IgD-negative memory B cell (primary cell): Measurements from ENCODE around the gene OR4K15. TPM values are rescaled to one million over a fixed set of nuclear protein-coding genes. Genes with fewer than 3 reads are reported as not detected.
"Not testable (repeated sequence)": the region's sequence is repeated elsewhere in the genome, so short reads cannot be mapped to it uniquely, and the experiment has no call there.

Source experiments
- H3K27ac Mint-ChIP-seq, 3 donors: one replicate each; pipeline ENCODE4 v1.8.0; 2020 to 2022; ENCODE audit warnings: mild to moderate bottlenecking in 3 of 3, mixed read lengths in 3 of 3, moderate library complexity in 1 of 3
- H3K27me3 Mint-ChIP-seq: one replicate; pipeline ENCODE4 v1.8.0; 2021; ENCODE audit warnings: mixed read lengths
- H3K36me3 Mint-ChIP-seq: one replicate; pipeline ENCODE4 v1.8.0; 2020; ENCODE audit warnings: mild to moderate bottlenecking, mixed read lengths
- H3K4me1 Mint-ChIP-seq, 3 donors: one replicate each; pipeline ENCODE4 v1.8.0; 2020 to 2022; ENCODE audit warnings: mixed read lengths in 3 of 3, mild to moderate bottlenecking in 1 of 3
- H3K4me3 Mint-ChIP-seq, 4 donors: one replicate each; pipeline ENCODE4 v1.8.0; 2020 to 2022; ENCODE audit warnings: mild to moderate bottlenecking in 4 of 4, mixed read lengths in 4 of 4, moderate library complexity in 3 of 4
- H3K9me3 Mint-ChIP-seq, 3 donors: one replicate each; pipeline ENCODE4 v1.8.0; 2020 to 2021; ENCODE audit warnings: mixed read lengths in 3 of 3, mild to moderate bottlenecking in 1 of 3
- polyA plus RNA-seq: library from polyadenylated mRNA; unstranded; fragments of 300-500 nt; fragmentation: Illumina TruSeq; gene quantifications from one replicate; pipeline ENCODE4 v1.2.3, GENCODE V29; 2021

OR4K15 gene, protein sequence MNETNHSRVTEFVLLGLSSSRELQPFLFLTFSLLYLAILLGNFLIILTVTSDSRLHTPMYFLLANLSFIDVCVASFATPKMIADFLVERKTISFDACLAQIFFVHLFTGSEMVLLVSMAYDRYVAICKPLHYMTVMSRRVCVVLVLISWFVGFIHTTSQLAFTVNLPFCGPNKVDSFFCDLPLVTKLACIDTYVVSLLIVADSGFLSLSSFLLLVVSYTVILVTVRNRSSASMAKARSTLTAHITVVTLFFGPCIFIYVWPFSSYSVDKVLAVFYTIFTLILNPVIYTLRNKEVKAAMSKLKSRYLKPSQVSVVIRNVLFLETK
- polyA plus RNA-seq: not detected

DNA sequence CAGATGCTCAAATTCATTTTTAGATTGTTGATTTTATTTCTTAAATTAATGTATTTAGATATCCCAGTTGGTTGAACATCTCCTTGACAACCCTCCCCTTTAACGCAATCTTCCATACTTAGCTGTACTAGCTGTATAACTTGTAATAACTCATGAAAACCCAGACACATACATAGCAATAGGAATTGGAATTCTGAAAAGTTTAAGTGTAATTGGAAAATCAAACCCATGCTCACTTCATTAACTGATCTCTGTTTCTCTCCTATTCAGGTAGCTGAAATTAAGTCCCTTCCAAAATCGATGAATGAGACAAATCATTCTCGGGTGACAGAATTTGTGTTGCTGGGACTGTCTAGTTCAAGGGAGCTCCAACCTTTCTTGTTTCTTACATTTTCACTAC is at the start of gene OR4K15:
Gene OR4K15 (plus strand): TSS at position 301 of the 400 bp plus-strand sequence. CDS start 0 bp downstream, at position 301.
- no peaks in the 10 kb centered on the region for H3K27me3 Mint-ChIP-seq
- no peaks in the 10 kb centered on the region for H3K4me1 Mint-ChIP-seq
- H3K9me3 Mint-ChIP-seq: peaks cover 0 to 2% (median 0%) of the 10 kb centered on the region in 3 donors
- no peaks in the 10 kb centered on the region for H3K36me3 Mint-ChIP-seq
- H3K27ac Mint-ChIP-seq: no peak within 1 kb of the TSS
- H3K4me3 Mint-ChIP-seq: no peak within 1 kb of the TSS

DNA sequence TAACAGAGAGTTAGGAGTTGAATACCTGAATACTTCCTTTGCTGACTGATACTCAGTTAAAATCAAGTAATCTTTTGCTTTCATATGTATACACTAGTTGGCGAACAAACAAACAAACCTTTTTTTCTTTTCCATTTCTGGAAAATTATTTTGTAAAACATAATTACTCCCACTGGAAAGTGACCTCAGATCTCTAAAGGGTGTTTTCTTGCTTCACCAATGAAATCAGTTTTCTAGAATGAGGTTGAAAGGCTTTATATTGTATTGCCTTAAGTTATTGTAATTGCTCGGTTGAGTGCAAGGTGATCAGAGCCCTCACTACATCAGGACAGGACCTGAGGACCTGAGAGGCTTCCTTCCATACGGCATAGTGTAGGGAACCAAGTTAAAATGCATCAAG is 44.8 kb upstream of the OR4K15 start, which contains the start of gene OR4K1:
Gene OR4K1 (plus strand): TSS at position 301 of the 400 bp plus-strand sequence. CDS start 4,750 bp downstream, outside the sequence.
- Mint-ChIP-seq H3K27me3 (peaks cover 2% of the 10 kb centered on the region), H3K36me3 (no peaks in the 10 kb centered on the region), H3K4me3 (no peak within 1 kb of the TSS), H3K4me1 (no peaks in the 10 kb centered on the region), H3K9me3 (peaks cover 0 to 1% (median 0%) of the 10 kb centered on the region in 3 donors), H3K27ac (no peak within 1 kb of the TSS)

DNA sequence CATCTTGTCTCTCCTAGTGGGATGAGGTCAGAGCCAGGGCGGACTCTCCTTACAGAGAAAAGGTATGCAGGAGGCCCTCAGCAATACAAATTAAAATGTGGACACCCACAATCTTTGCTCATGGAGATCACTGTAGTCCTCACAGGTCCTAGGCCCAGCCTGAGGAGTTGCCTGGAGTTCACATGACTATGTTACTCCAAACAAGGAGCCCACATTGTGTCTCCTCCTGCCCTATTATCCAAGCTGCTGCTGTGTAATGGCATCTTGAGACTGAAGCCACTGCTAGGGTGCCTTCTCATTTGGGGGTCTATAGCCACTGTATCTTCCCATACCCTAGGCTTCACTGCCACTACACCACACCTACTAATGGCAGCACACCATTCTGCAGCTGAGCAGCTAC is 33.7 kb upstream of the OR4K15 start:
- Mint-ChIP-seq H3K27me3 (no peaks in the 10 kb centered on the region), H3K9me3 (peaks cover 0 to 2% (median under 1%) of the 10 kb centered on the region in 3 donors), H3K4me3 (no peak overlapping the region), H3K27ac (no peak overlapping the region), H3K36me3 (no peaks in the 10 kb centered on the region), H3K4me1 (no peaks in the 10 kb centered on the region)

DNA sequence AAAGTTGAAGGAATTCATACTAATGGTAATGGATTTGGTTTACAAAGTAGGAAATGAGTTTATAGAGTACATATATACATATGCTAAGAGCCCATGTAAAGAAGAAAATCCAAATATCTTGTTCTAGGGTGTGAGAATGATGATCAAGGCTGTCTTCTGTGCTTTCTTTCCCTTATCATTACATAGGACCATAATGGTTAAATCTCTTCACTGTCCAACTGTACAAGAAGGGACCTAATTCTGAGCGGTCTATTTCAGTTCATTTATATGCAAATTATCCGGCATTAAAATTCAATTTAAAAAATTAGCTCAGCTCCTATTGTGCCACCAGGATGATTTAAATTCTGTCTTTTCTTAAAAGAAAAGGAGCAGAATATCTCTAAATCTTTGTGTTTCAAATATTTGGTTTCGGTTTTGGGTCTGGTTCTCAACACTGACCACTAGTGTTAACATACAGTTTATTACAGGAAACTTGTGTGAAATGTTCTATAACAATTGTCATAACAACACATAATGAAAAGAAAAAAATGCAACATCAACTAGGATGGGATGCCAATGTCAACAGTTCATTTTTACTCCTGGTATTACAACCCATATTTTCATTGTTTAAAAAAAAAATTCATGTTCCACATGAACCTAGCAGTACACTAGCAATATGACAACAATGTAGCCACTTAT is 27.8 kb upstream of the OR4K15 start:
- Mint-ChIP-seq H3K4me3 (no peak overlapping the region), H3K27ac (no peak overlapping the region), H3K36me3 (no peaks in the 10 kb centered on the region), H3K4me1 (peaks cover 0 to 2% (median 0%) of the 10 kb centered on the region in 3 donors), H3K27me3 (no peaks in the 10 kb centered on the region), H3K9me3 (peaks cover 0 to 3% (median 2%) of the 10 kb centered on the region in 3 donors)

DNA sequence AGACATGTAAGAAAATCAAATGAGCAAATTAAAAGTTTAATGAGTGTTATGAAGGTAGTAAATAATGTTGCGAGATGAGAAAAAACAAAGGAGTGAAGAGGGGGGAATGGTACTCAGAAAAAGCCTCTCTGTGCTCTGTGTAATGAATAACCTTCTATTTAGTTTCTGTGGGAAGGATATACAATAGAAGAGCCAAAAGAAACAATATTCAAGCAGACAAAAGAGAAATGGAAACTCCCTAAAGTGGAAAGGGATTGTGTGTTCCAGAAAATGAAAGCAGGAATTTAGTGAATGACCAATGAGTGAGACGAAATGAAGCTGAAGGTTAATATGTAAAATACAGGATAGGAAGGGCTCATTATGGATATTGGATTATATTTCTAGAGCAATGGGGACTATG is 26.2 kb upstream of the OR4K15 start:
- Mint-ChIP-seq H3K36me3 (no peaks in the 10 kb centered on the region), H3K4me3 (no peak overlapping the region), H3K4me1 (peaks cover 0 to 2% (median 0%) of the 10 kb centered on the region in 3 donors), H3K9me3 (peaks cover 0 to 3% (median 2%) of the 10 kb centered on the region in 3 donors), H3K27ac (no peak overlapping the region), H3K27me3 (no peaks in the 10 kb centered on the region)

DNA sequence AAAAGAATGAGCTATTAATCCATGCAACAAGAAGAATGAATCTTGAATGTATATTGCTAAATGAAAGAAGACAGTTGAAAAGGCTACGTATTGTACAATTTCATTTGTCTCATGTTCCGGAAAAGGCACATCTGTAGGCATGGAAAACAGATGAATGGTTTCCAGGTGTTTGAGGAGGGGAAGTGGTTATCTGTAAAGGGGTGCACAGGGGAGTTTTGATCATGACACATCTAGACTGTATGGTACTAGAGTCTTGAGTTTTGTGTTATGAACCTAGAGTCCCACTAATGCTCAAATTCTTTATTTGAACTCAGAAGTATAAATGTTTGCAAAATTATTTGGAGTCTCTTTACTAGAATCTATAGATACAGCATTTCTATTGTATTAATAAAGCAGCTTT is 5.7 kb upstream of the OR4K15 start:
- not testable (repeated sequence) for H3K4me3 Mint-ChIP-seq, H3K36me3 Mint-ChIP-seq, H3K9me3 Mint-ChIP-seq, H3K27me3 Mint-ChIP-seq, H3K4me1 Mint-ChIP-seq, H3K27ac Mint-ChIP-seq

DNA sequence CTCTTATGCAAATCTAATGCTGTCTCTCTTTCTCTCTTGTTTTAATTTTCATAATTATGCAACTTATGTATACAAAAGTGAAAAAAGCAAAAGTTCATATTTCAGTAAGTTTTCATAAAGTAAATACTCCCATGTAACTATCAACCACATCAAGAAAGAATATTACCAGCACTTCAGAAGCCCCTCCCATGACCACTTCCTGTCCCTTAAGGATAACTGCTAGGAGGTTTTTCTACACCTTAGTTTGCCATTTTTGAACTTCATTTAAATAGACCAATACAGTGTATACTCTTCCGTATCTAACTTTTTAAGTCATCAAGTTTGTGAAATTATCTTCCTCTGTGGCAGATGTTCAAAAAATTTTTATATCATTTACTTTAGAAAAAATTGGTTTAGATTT is 547 bp upstream of the OR4K15 start:
- no peaks in the 10 kb centered on the region for H3K27me3 Mint-ChIP-seq
- no peak overlapping the region for H3K4me3 Mint-ChIP-seq
- no peak overlapping the region for H3K27ac Mint-ChIP-seq
- H3K4me1 Mint-ChIP-seq: no peaks in the 10 kb centered on the region
- H3K9me3 Mint-ChIP-seq: peaks cover 0 to 2% (median 0%) of the 10 kb centered on the region in 3 donors
- H3K36me3 Mint-ChIP-seq: no peaks in the 10 kb centered on the region

DNA sequence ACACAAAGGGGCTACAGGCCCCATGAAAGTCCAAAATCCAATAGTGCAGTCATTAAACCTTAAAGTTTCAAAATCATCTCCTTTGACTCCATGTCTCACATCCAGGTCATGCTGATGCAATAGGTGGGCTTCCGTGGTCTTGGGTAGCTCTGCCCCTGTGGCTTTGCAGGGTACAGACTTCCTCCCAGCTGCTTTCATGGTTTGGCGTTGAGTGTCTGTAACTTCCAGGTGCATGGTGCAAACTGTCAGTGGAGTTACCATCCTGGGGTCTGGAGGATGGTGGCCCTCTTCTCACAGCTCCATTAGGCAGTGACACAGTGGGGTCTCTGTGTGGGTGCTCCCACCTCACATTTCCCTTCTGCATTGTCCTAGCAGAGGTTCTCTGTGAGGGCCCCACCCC is 18.0 kb downstream of the OR4K15 start:
- Mint-ChIP-seq H3K27me3 (no peaks in the 10 kb centered on the region), H3K27ac (no peak overlapping the region), H3K9me3 (peaks cover 3 to 4% (median 4%) of the 10 kb centered on the region in 3 donors), H3K36me3 (no peaks in the 10 kb centered on the region), H3K4me1 (no peaks in the 10 kb centered on the region), H3K4me3 (no peak overlapping the region)

DNA sequence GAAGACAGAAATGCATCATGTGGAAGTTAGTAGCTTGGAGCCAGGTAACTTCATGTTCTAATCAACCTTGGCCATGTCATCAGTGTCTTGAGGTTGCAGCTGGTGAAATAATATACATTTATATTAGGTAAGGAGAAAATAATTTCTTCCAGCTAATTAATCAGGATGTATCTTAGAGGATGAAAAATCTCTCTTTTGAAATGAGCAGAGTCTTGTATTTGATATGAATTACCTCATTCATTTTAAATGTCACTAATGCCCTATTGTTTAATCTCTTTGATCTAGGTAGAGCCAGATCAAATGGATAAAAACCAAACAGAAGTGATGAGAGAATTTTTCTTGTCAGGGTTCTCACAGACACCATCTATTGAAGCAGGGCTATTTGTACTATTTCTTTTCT is 26.5 kb downstream of the OR4K15 start, which contains the start of gene OR4Q2:
Gene OR4Q2 (plus strand): TSS at position 301 of the 400 bp plus-strand sequence.
- Mint-ChIP-seq H3K36me3 (no peaks in the 10 kb centered on the region), H3K27me3 (peaks cover 3% of the 10 kb centered on the region), H3K9me3 (peaks cover 0 to 4% (median 3%) of the 10 kb centered on the region in 3 donors), H3K27ac (no peak within 1 kb of the TSS), H3K4me1 (no peaks in the 10 kb centered on the region), H3K4me3 (no peak within 1 kb of the TSS)

DNA sequence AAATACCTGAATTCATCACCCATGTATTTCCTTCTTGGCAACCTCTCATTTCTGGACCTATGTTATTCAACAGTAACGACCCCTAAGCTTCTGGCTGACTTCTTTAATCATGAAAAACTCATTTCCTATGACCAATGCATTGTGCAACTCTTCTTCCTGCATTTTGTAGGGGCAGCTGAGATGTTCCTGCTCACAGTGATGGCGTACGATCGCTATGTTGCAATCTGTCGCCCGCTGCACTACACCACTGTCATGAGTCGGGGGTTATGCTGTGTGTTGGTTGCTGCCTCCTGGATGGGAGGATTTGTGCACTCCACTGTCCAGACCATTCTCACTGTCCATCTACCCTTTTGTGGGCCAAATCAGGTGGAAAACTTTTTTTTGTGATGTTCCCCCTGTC is 26.9 kb downstream of the OR4K15 start:
- H3K27me3 Mint-ChIP-seq: peaks cover 3% of the 10 kb centered on the region
- H3K4me3 Mint-ChIP-seq: no peak overlapping the region
- H3K9me3 Mint-ChIP-seq: peaks cover 0 to 4% (median 3%) of the 10 kb centered on the region in 3 donors
- H3K36me3 Mint-ChIP-seq: no peaks in the 10 kb centered on the region
- H3K4me1 Mint-ChIP-seq: no peaks in the 10 kb centered on the region
- H3K27ac Mint-ChIP-seq: no peak overlapping the region

DNA sequence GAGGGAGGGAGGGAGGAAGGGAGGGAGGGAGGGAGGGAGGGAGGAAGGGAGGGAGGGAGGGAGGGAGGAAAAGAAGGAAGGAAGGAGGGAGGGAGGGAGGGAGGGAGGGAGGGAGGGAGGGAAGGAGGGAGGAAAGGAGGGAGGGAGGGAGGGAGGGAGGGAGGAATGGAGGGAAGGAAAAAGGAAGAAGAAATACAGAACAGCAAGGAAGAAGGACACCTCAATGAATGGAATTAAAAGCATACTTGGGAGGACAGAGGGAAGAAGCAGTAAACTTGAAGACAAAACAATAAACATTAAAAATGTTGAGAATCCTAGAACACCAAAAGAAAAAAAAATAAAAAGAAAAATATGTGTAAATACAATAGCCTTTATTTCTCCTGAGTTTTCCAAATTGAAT is 32.8 kb downstream of the OR4K15 start:
- Mint-ChIP-seq H3K9me3 (peaks cover 6 to 16% (median 7%) of the 10 kb centered on the region in 3 donors), H3K4me1 (no peaks in the 10 kb centered on the region), H3K4me3 (no peak overlapping the region), H3K36me3 (no peaks in the 10 kb centered on the region), H3K27me3 (peaks cover 3% of the 10 kb centered on the region), H3K27ac (no peak overlapping the region)

DNA sequence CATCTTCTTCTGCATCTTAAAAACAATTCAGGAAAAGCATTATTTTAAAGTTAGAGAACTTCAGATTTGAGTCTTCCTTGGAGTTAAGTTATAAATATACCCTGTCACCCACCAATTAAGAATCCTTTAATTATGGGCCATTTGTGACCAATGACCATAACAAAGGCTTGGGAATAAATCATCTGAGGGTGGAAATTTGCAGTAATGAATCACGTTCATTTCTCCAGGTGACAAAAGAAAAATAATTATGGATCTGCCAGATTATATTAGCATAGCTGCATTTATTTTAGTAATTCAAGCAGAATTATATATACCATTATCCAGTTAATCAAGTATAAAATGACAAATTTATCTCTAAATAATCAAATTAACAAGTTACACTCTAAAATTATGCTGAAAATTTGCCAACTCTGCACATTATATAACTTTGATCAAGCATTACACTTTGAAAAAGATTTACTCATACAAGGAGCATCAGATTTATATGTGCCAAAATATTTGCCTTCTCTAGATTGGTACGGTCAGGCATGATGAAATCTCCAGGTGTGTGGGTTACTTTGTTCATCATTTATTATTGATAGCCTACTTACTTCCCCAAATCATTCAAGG is 44.0 kb downstream of the OR4K15 start, which contains the start of gene OR4K14:
Gene OR4K14 (minus strand): TSS at position 51 of the 609 bp plus-strand sequence. CDS start 4,114 bp downstream, outside the sequence.
- H3K4me1 Mint-ChIP-seq: no peaks in the 10 kb centered on the region
- no peaks in the 10 kb centered on the region for H3K27me3 Mint-ChIP-seq
- no peaks in the 10 kb centered on the region for H3K36me3 Mint-ChIP-seq
- H3K4me3 Mint-ChIP-seq: no peak within 1 kb of the TSS
- peaks cover 0 to 4% (median 2%) of the 10 kb centered on the region in 3 donors for H3K9me3 Mint-ChIP-seq
- H3K27ac Mint-ChIP-seq: no peak within 1 kb of the TSS
